Neural cell (in vitro differentiated cells): ENCODE measurements around the gene PGBD2. TPM values are rescaled to one million over a fixed set of nuclear protein-coding genes. Genes with fewer than 3 reads are reported as not detected.

Source experiments
- H2AFZ ChIP-seq: fragments of 200-600, 300-800 bp; sonication (generic), shearing (Covaris generic); 2 replicates; pipeline ENCODE4 v1.6.0; 2014; ENCODE audit warnings: low read depth, mild to moderate bottlenecking, antibody characterized with exemption, low read length, moderate library complexity
- H3F3A ChIP-seq: fragments of 200-600 bp; shearing (Covaris generic); 2 replicates; pipeline ENCODE4 v1.6.1; 2016; ENCODE audit warnings: mild to moderate bottlenecking, moderate library complexity, mixed read lengths, antibody characterized with exemption, low read length; ENCODE audit not compliant: insufficient read depth, poor library complexity, severe bottlenecking
- H3K27ac ChIP-seq: fragments of 200-600, 300-800 bp; sonication (generic), shearing (Covaris generic); 2 replicates; pipeline ENCODE4 v1.5.1; 2014; ENCODE audit warnings: mild to moderate bottlenecking, low read length, moderate library complexity
- H3K27me3 ChIP-seq: fragments of 300-800, 200-600 bp; sonication (generic), shearing (Covaris generic); 2 replicates; pipeline ENCODE4 v1.6.0; 2014; ENCODE audit warnings: mild to moderate bottlenecking, low read depth, low read length, moderate library complexity; ENCODE audit not compliant: insufficient read depth
- H3K36me3 ChIP-seq: fragments of 300-800, 200-600 bp; sonication (generic), shearing (Covaris generic); 2 replicates; pipeline ENCODE4 v1.5.1; 2014; ENCODE audit warnings: mild to moderate bottlenecking, antibody characterized with exemption, low read length, moderate library complexity; ENCODE audit not compliant: insufficient read depth
- H3K4me2 ChIP-seq: fragments of 300-800, 200-600 bp; sonication (generic), shearing (Covaris generic); 2 replicates; pipeline ENCODE4 v1.6.0; 2014; ENCODE audit warnings: mild to moderate bottlenecking, low read length
- H3K4me3 ChIP-seq: fragments of 300-800, 200-600 bp; sonication (generic), shearing (Covaris generic); 2 replicates; pipeline ENCODE4 v1.5.1; 2014; ENCODE audit warnings: mild to moderate bottlenecking, low read length, moderate library complexity
- H3K79me2 ChIP-seq: fragments of 200-600 bp; shearing (Covaris generic); replicated peaks from 2 replicates; pipeline ENCODE4 v1.6.0; 2014; ENCODE audit warnings: mild to moderate bottlenecking, low read length, moderate library complexity; ENCODE audit not compliant: insufficient read depth
- H3K9ac ChIP-seq: fragments of 300-800, 200-600 bp; sonication (generic), shearing (Covaris generic); 2 replicates; pipeline ENCODE4 v1.6.1; 2016; ENCODE audit warnings: mild to moderate bottlenecking, low read length, mixed read lengths
- H3K9me2 ChIP-seq: fragments of 200-600 bp; shearing (Covaris generic); 2 replicates; pipeline ENCODE4 v1.6.1; 2016; ENCODE audit warnings: mild to moderate bottlenecking, low read length, mixed read lengths; ENCODE audit not compliant: insufficient read depth
- H3K9me3 ChIP-seq: fragments of 200-600, 300-800 bp; sonication (generic), shearing (Covaris generic); 2 replicates; pipeline ENCODE4 v1.6.1; 2016; ENCODE audit warnings: mild to moderate bottlenecking, mixed run types, low read length, moderate library complexity, mixed read lengths
- H4K20me1 ChIP-seq: fragments of 200-600 bp; shearing (Covaris generic); 2 replicates; pipeline ENCODE4 v1.6.1; 2016; ENCODE audit warnings: mild to moderate bottlenecking, mixed run types; ENCODE audit not compliant: insufficient read depth
- EP300 ChIP-seq: fragments of 450-650 bp; conservative IDR thresholded peaks from 2 replicates; pipeline ENCODE4 v1.6.1; 2014; ENCODE audit warnings: antibody characterized with exemption, mild to moderate bottlenecking, moderate library complexity; ENCODE audit not compliant: poor library complexity, severe bottlenecking
- EZH2 ChIP-seq: fragments of 200-600, 300-800 bp; shearing (Covaris generic), sonication (generic); IDR thresholded peaks from 2 replicates; pipeline ENCODE4 v1.6.1; 2014; ENCODE audit warnings: antibody characterized with exemption, low read length, borderline replicate concordance, mild to moderate bottlenecking; ENCODE audit not compliant: insufficient read depth, poor library complexity, severe bottlenecking
- MXI1 ChIP-seq: fragments of 450-650 bp; conservative IDR thresholded peaks from 2 replicates; pipeline ENCODE4 v1.6.1; 2014; ENCODE audit warnings: antibody characterized with exemption, mild to moderate bottlenecking; ENCODE audit not compliant: poor library complexity, severe bottlenecking
- POLR2AphosphoS5 ChIP-seq: IDR thresholded peaks from 2 replicates; pipeline ENCODE4 v1.6.1; 2012
- RAD21 ChIP-seq: fragments of 450-650 bp; conservative IDR thresholded peaks from 2 replicates; pipeline ENCODE4 v1.6.1; 2014; ENCODE audit warnings: antibody characterized with exemption, mild to moderate bottlenecking, moderate library complexity
- SMC3 ChIP-seq: fragments of 450-650 bp; conservative IDR thresholded peaks from 2 replicates; pipeline ENCODE4 v1.6.1; 2014; ENCODE audit warnings: antibody characterized with exemption, mild to moderate bottlenecking, moderate library complexity; ENCODE audit not compliant: poor library complexity
- TAF1 ChIP-seq: IDR thresholded peaks from 2 replicates; pipeline ENCODE4 v1.6.1; 2012; ENCODE audit warnings: low read depth
- polyA plus RNA-seq: library from polyadenylated mRNA; depleted of rRNA; stranded (reverse); fragments of >200 nt; gene quantifications from 2 replicates; pipeline ENCODE4 v1.2.3, GENCODE V29; 2014
- TF ChIP-seq, protein P1 (sequence below): fragments of 450-650 bp; IDR thresholded peaks from 2 replicates; pipeline ENCODE4 v1.5.1; 2014; ENCODE audit warnings: antibody characterized with exemption, mild to moderate bottlenecking, moderate library complexity; ENCODE audit not compliant: poor library complexity, severe bottlenecking
- TF ChIP-seq, protein P2 (sequence below): IDR thresholded peaks from 2 replicates; pipeline ENCODE4 v1.6.1; 2012; ENCODE audit warnings: borderline replicate concordance

Gene PGBD2
- polyA plus RNA-seq, 1 donor from 2014 or later = 8.1 TPM

DNA sequence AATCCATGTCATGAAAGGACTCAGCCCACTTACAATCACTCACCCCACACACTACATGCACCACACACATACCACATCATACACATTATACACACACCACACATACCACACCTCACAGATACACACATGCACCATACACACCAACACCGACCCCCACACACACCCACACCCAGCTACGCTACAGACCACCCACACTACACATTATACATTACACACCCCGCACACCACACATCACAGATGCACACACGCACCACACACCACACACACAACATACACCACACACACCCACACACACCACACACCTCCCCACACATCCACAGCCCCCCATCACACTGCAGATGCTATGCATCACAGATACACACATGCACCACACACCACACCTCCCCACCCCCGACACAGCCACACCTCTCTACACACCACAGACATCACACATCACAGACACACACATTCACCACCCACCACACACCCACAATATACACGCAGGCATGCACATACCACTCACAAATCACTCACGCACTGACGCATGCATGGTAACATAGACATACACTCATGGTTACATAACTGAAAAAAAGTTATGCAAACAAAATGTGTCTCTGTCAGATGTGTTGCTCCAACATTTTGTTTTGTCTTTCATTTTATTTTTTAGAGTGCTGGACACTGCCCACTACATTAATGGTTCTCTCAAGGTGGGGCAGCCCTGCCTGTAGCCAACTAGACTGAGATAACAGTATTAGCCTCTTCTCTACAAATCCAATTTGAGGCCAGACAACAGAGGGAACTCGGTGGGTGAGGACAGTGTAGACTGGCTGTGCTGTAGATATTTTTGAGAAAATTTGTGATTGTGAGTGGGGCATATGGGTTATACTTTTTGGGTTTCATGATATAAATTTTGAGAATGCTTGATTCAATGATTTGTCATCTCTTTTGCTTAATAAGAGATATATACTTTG, 15.2 kb upstream of the PGBD2 start:
- no peak overlapping the region for H2AFZ ChIP-seq

DNA sequence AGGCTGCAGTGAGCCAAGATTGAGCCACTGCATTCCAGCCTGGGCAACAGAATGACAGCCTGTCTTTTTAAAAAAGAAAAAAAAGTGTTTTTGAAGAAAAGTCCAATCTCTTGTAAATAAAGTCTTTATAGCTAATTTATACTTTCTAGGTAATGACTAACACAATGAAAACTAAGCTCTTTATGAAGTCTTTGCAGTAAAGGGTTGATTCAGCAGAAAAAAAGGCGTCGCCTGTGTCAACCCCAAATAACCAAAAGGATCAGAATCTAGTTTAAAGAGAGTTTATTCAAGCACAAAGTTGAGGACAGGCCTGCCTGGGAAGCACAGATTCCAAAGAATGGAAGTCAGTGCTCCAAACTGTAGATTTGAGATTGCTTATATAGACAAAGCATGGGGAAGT, 14.3 kb upstream of the PGBD2 start:
- Histone ChIP-seq H2AFZ (no peak overlapping the region), H3K4me2 (no peak overlapping the region), H3K9me3 (no peaks in the 10 kb centered on the region), H3F3A (no peaks in the 10 kb centered on the region), H3K9ac (no peak overlapping the region), H3K4me3 (no peak overlapping the region), H3K36me3 (no peaks in the 10 kb centered on the region), H3K9me2 (no peaks in the 10 kb centered on the region), H3K27ac (no peak overlapping the region), H3K79me2 (no peaks in the 10 kb centered on the region), H4K20me1 (no peaks in the 10 kb centered on the region), H3K27me3 (no peaks in the 10 kb centered on the region)
- TF ChIP-seq RAD21 (no peak), EZH2 (no peak), TAF1 (no peak), EP300 (no peak), MXI1 (no peak), SMC3 (no peak), POLR2AphosphoS5 (no peak)
- TF ChIP-seq, protein P1, sequence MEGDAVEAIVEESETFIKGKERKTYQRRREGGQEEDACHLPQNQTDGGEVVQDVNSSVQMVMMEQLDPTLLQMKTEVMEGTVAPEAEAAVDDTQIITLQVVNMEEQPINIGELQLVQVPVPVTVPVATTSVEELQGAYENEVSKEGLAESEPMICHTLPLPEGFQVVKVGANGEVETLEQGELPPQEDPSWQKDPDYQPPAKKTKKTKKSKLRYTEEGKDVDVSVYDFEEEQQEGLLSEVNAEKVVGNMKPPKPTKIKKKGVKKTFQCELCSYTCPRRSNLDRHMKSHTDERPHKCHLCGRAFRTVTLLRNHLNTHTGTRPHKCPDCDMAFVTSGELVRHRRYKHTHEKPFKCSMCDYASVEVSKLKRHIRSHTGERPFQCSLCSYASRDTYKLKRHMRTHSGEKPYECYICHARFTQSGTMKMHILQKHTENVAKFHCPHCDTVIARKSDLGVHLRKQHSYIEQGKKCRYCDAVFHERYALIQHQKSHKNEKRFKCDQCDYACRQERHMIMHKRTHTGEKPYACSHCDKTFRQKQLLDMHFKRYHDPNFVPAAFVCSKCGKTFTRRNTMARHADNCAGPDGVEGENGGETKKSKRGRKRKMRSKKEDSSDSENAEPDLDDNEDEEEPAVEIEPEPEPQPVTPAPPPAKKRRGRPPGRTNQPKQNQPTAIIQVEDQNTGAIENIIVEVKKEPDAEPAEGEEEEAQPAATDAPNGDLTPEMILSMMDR = no peak
- TF ChIP-seq, protein P2, sequence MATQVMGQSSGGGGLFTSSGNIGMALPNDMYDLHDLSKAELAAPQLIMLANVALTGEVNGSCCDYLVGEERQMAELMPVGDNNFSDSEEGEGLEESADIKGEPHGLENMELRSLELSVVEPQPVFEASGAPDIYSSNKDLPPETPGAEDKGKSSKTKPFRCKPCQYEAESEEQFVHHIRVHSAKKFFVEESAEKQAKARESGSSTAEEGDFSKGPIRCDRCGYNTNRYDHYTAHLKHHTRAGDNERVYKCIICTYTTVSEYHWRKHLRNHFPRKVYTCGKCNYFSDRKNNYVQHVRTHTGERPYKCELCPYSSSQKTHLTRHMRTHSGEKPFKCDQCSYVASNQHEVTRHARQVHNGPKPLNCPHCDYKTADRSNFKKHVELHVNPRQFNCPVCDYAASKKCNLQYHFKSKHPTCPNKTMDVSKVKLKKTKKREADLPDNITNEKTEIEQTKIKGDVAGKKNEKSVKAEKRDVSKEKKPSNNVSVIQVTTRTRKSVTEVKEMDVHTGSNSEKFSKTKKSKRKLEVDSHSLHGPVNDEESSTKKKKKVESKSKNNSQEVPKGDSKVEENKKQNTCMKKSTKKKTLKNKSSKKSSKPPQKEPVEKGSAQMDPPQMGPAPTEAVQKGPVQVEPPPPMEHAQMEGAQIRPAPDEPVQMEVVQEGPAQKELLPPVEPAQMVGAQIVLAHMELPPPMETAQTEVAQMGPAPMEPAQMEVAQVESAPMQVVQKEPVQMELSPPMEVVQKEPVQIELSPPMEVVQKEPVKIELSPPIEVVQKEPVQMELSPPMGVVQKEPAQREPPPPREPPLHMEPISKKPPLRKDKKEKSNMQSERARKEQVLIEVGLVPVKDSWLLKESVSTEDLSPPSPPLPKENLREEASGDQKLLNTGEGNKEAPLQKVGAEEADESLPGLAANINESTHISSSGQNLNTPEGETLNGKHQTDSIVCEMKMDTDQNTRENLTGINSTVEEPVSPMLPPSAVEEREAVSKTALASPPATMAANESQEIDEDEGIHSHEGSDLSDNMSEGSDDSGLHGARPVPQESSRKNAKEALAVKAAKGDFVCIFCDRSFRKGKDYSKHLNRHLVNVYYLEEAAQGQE = no peak

More for the DNA sequence above, 15.2 kb upstream of the PGBD2 start:
- Histone ChIP-seq H3K4me2 (no peak overlapping the region), H3K9me3 (no peaks in the 10 kb centered on the region), H3K9me2 (no peaks in the 10 kb centered on the region), H4K20me1 (no peaks in the 10 kb centered on the region), H3K27me3 (no peaks in the 10 kb centered on the region), H3F3A (no peaks in the 10 kb centered on the region), H3K9ac (no peak overlapping the region), H3K36me3 (no peaks in the 10 kb centered on the region), H3K79me2 (no peaks in the 10 kb centered on the region), H3K27ac (no peak overlapping the region), H3K4me3 (no peak overlapping the region)
- no peak for TF ChIP-seq RAD21
- no peak for TF ChIP-seq SMC3
- no peak for TF ChIP-seq TAF1
- no peak for TF ChIP-seq EP300
- TF ChIP-seq EZH2 = no peak
